Measurements from ENCODE around the gene BMPR1A. TPM values are rescaled to one million over a fixed set of nuclear protein-coding genes. Genes with fewer than 3 reads are reported as not detected.
A peak's percentile ranks its signal among the peaks of the same experiment; 100 is the strongest.
"Not testable (repeated sequence)": the region's sequence is repeated elsewhere in the genome, so short reads cannot be mapped to it uniquely, and the experiment has no call there.

BMPR1A gene
- total RNA-seq, 2 experiments from 2014 or later: 2.9 to 6.8 TPM

DNA sequence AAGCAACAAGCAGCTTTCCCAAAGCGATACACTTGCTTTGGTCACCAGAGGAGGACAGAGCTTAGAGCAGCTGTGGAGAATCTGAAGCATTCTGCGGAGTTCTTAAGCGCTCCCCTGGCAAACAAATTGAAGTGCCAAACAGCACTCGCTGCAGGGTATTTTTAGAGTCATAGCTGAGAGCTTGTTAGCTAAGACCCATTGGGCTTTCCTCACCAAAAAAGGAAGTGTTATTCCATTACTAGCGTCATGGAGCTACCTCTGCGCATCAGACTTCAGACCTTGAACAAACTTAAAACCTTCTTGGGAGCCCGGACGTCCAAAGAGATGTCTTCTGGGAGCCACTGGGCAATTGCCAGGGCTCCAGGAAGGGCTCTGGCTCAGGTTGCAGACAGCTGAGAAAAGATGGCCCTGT is 23.2 kb upstream of the BMPR1A start:
- no peaks in the 10 kb centered on the region for H3K36me3 Mint-ChIP-seq (ENCODE audit: low read depth)
- CTCF ChIA-PET: no interaction called here
- DNase-seq: no peak

DNA sequence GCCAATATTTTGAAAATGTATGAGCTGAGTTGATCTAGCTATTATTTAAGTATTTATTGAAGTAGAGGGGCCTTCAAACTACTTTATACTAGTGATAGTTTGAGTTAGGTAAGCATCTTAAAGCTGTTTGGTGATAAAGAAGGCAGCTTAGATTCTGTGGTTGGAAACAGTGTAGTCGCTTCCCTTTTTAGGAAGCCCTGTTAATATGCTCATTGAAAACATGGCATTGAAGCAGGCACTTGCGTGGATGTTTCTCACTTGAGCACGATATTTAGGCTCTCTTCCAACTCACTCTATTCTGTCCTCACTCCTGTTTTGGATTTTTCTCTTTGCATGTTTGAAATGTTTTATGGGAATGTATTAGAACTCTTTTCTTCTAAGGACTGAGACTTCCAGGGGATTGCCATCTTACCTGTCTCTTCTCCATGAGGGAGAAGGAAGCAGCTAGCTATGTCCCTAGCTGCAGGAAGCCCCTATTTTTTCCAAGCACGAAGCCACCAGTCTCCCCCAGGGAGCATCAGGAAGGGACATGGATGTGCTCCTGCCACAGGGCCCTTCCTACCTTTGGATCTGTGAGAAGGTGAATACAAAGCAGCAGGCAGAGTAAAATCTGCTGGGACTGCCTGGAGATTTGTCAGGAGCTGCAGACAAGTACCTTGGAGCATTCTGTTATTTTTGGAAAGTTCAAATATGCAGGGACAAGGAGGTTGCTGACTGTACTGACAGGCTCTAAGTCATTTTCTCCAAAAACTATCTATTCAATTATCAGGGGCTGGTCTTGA is 22.0 kb upstream of the BMPR1A start:
- H3K4me3 Mint-ChIP-seq: no peak overlapping the region
- CTCF ChIA-PET: no interaction called here
- intact Hi-C loops (cut with micrococcal nuclease): no loop called here
- no peaks in the 10 kb centered on the region for H3K9me3 Mint-ChIP-seq
- no peak for DNase-seq
- no peaks in the 10 kb centered on the region for H3K36me3 Mint-ChIP-seq (ENCODE audit: low read depth)
- no peaks in the 10 kb centered on the region for H3K4me1 Mint-ChIP-seq (ENCODE audit: low read depth)
- H3K27me3 Mint-ChIP-seq (ENCODE audit: low read depth): no peaks in the 10 kb centered on the region
- no peak overlapping the region for H3K27ac Mint-ChIP-seq

More for the DNA sequence above, 23.2 kb upstream of the BMPR1A start:
- intact Hi-C loops (cut with micrococcal nuclease): no loop called here
- Mint-ChIP-seq H3K9me3 (no peaks in the 10 kb centered on the region), H3K4me3 (no peak overlapping the region), H3K4me1 (ENCODE audit: low read depth) (no peaks in the 10 kb centered on the region), H3K27ac (no peak overlapping the region), H3K27me3 (ENCODE audit: low read depth) (no peaks in the 10 kb centered on the region)

DNA sequence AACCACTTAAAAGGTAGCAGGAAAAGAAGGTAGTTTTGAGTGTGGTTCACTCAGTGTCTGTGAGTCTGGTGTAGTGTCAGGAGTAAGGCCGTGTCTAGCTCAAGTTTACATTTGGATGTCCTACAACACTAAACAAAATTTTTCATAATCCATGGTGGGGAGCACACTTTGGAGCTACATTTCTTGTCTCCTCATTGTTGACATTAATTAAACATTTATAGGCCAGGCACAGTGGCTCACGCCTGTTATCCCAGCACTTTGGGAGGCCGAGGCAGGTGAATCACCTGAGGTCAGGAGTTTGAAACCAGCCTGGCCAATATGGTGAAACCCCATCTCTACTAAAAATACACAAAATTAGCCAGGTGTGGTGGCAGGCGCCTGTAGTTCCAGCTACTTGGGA is 21.1 kb upstream of the BMPR1A start:
- H3K27me3 Mint-ChIP-seq (ENCODE audit: low read depth); H3K27ac Mint-ChIP-seq; H3K4me1 Mint-ChIP-seq (ENCODE audit: low read depth); H3K9me3 Mint-ChIP-seq; DNase-seq; H3K36me3 Mint-ChIP-seq (ENCODE audit: low read depth); intact Hi-C loops (cut with micrococcal nuclease); H3K4me3 Mint-ChIP-seq: not testable (repeated sequence)
- CTCF ChIA-PET: interaction anchor here (0.5 kb wide), 1 partner anchor 9 kb away, joined by 3 read pairs; no protein-coding TSS in a partner anchor

DNA sequence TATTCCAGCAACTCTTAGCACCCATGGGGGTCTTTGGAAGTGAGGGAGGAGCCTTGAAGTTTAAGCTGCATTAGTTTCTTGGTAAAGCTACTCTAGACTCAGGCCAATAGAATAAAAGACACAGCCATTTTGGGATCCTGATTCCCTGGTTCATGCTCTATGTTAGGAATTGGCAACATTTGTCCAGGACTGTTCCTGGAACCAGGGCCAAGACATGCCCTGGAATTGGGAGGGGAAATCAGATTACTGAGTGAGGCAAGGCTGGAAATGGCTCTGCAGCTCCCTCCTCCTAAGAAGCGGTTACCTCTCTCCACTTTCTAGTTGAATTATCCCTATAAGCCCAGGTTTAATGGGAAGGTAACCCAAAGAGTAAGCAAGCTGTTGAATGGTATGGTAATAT is 14.2 kb upstream of the BMPR1A start:
- Mint-ChIP-seq H3K27me3 (ENCODE audit: low read depth) (no peaks in the 10 kb centered on the region), H3K4me1 (ENCODE audit: low read depth) (no peaks in the 10 kb centered on the region), H3K36me3 (ENCODE audit: low read depth) (no peaks in the 10 kb centered on the region), H3K4me3 (no peak overlapping the region), H3K9me3 (no peaks in the 10 kb centered on the region), H3K27ac (no peak overlapping the region)
- intact Hi-C loops (cut with micrococcal nuclease): no loop called here
- CTCF ChIA-PET: interaction anchor here (0.6 to 0.9 kb wide), 2 partner anchors 175 to 197 kb away, joined by 3 to 4 read pairs; no protein-coding TSS in a partner anchor
- no peak for DNase-seq

DNA sequence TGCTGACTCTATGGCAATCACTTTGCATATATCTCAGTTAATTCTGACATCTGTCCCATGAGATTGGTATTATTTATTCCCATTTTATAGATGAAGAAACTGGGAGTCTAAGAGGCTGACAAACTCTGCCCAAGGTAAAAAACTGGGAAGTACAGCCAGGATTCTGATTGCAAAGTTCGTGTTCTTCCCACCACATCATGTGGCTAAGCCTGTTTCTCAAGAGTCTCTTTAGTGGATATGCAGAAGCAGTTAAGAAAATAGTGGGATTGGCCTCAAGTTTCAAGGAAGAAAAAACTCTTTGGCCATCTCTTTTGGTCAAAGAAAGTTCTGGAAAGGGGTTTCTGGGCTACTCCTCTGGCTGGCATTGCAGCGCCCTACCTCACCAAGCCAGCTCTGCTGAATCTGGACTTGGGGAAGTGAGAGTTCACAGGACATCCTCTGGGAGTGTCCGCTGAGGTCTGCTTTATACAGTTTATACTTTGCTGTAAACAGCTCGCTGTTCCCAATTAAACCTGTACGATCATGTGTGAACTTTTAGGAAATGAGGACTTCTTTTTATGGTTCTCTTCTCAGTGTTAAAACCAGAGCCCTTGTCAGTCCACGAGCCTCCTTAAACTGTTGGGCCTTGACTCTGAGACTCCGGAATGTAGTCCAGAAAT is 12.2 kb upstream of the BMPR1A start:
- Mint-ChIP-seq H3K9me3 (no peaks in the 10 kb centered on the region), H3K4me3 (no peak overlapping the region), H3K27ac (no peak overlapping the region), H3K36me3 (ENCODE audit: low read depth) (no peaks in the 10 kb centered on the region), H3K4me1 (ENCODE audit: low read depth) (no peaks in the 10 kb centered on the region), H3K27me3 (ENCODE audit: low read depth) (no peaks in the 10 kb centered on the region)
- CTCF ChIA-PET: interaction anchor here (0.7 to 1.0 kb wide), 3 partner anchors 9 to 344 kb away, joined by 3 to 5 read pairs (median 3); no protein-coding TSS in a partner anchor
- no peak for DNase-seq
- intact Hi-C loops (cut with micrococcal nuclease): no loop called here

DNA sequence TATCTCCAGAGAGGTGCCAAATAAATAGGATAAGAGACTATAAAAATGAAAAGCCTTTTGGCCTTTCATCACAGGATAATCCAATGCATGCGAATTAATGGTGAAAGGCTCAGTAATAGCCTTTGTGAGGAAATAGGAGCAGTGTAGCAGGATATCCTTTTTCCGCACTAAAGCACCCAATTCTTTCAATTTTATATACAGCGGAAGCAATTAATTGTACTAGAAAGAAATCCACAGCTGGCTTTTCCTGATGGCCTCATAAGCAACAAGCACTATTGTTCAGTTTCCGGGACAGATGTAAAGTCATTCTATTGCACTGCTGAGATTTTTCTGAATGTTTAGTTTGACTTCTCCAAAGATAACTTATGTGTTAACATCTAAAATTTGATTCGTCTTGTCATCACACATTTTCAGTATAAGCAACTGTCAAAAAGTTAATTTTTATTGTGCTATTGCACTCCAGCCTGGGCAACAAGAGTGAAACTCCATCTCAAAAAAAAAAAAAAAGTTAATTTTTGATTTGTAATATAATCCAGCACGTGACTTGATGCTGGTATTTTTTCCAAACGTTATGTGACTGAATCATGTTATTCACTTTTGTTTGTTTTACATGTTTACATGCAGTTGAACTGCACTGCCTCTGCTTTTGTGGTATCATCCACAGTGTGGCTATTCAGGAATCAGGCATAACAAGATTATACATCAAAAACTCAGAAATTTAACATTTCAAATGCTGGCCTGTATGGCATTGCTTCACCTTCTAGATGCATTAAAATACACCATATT is 8.4 kb upstream of the BMPR1A start:
- Mint-ChIP-seq H3K4me1 (ENCODE audit: low read depth) (no peaks in the 10 kb centered on the region), H3K36me3 (ENCODE audit: low read depth) (no peaks in the 10 kb centered on the region), H3K27ac (no peak overlapping the region), H3K9me3 (no peaks in the 10 kb centered on the region), H3K27me3 (ENCODE audit: low read depth) (no peaks in the 10 kb centered on the region), H3K4me3 (no peak overlapping the region)
- intact Hi-C loops (cut with micrococcal nuclease): no loop called here
- CTCF ChIA-PET: no interaction called here
- DNase-seq: no peak

DNA sequence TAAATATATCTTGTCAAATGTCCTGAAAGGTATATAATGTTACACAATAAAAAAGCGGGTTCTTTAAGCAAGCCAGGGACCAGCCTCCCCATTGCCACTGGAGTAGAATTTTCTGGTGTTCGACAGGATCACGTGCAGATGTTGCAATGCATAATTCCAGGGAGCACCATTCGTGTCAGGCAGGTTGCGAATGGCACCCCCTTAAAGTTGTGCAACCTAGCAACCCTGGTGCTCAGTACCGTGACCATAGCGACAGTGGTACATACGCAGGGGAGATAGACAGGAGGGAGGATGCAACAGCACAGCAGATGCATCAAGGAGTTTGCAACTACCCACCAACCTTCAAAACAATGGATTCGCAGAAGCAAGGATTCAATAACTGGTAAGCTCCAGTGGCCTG is 6.6 kb upstream of the BMPR1A start:
- no peak overlapping the region for H3K4me3 Mint-ChIP-seq
- peaks cover under 1% of the 10 kb centered on the region for H3K4me1 Mint-ChIP-seq (ENCODE audit: low read depth)
- peaks cover under 1% of the 10 kb centered on the region for H3K27me3 Mint-ChIP-seq (ENCODE audit: low read depth)
- CTCF ChIA-PET: interaction anchor here (0.7 kb wide), 1 partner anchor 448 kb away, joined by 5 read pairs; no protein-coding TSS in a partner anchor
- no peak for DNase-seq
- no peaks in the 10 kb centered on the region for H3K36me3 Mint-ChIP-seq (ENCODE audit: low read depth)
- H3K27ac Mint-ChIP-seq: no peak overlapping the region
- H3K9me3 Mint-ChIP-seq: no peaks in the 10 kb centered on the region
- intact Hi-C loops (cut with micrococcal nuclease): no loop called here

DNA sequence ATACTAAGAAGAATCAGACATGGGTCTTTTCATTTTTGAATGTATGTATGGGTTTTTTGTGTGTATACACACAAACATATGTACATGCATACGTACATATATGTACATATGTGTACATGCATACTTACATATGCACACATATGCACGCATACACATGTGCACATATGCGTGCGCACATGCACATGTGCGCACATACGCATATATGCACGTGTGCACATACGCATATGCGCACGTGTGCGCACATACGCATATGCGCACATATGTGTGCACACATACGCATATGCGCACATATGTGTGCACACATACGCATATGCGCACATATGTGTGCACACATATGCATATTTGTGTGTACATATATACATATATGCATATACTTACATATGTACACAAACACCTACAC is 4.9 kb upstream of the BMPR1A start:
- intact Hi-C loops (cut with micrococcal nuclease): no loop called here
- H3K36me3 Mint-ChIP-seq (ENCODE audit: low read depth): peaks cover 2% of the 10 kb centered on the region
- no peak overlapping the region for H3K27ac Mint-ChIP-seq
- CTCF ChIA-PET: no interaction called here
- H3K4me3 Mint-ChIP-seq: no peak overlapping the region
- no peaks in the 10 kb centered on the region for H3K9me3 Mint-ChIP-seq
- DNase-seq: no peak
- H3K27me3 Mint-ChIP-seq (ENCODE audit: low read depth): peaks cover 3% of the 10 kb centered on the region
- peaks cover 6% of the 10 kb centered on the region for H3K4me1 Mint-ChIP-seq (ENCODE audit: low read depth)

DNA sequence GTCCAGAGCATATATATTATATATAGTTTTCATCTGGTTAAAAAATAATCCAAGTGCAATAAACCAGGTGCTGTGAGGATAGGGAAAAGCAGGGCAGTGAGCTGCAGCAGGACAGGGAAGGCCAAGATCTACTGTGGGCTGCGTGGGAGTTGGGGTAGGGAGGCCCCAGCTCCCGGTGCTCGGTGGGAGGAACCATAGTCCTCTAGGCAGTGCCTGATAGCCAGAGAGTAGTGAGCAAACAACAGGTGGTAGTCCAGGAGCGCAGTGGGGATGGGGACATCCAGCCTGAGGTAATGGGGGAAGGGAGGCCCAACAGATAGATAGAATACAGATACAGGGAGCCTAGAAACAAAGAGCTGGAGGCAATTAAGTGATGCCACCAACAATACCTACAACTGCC is 4.1 kb upstream of the BMPR1A start:
- Mint-ChIP-seq H3K4me3 (no peak overlapping the region), H3K27me3 (ENCODE audit: low read depth) (peaks cover 3% of the 10 kb centered on the region), H3K36me3 (ENCODE audit: low read depth) (peaks cover 2% of the 10 kb centered on the region), H3K27ac (no peak overlapping the region), H3K9me3 (no peaks in the 10 kb centered on the region), H3K4me1 (ENCODE audit: low read depth) (peaks cover 6% of the 10 kb centered on the region)
- intact Hi-C loops (cut with micrococcal nuclease): no loop called here
- no peak for DNase-seq
- CTCF ChIA-PET: no interaction called here

DNA sequence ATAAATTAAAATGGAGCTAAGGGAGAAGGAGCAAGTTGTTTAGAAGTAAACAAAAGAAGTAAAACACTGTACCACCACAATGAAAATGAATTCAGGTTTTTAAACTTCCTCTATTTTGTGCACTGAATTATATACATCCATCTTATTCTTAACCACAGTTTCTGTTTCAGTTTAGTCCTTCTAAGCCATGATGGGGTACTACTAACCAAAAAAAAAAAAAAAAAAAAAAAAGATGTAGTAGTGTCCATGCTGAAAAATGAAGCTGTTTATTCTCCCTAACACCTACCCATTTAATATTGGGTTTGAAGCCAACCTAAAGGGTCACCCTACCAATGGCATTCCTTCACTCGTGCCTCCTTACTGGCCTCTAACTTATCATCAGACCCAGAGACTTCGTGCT is 3.4 kb upstream of the BMPR1A start:
- no peak for DNase-seq
- intact Hi-C loops (cut with micrococcal nuclease): no loop called here
- Mint-ChIP-seq H3K4me3 (no peak overlapping the region), H3K9me3 (no peaks in the 10 kb centered on the region), H3K4me1 (ENCODE audit: low read depth) (peaks cover 13% of the 10 kb centered on the region), H3K27ac (no peak overlapping the region), H3K36me3 (ENCODE audit: low read depth) (peaks cover 2% of the 10 kb centered on the region), H3K27me3 (ENCODE audit: low read depth) (peaks cover 11% of the 10 kb centered on the region)
- CTCF ChIA-PET: no interaction called here

DNA sequence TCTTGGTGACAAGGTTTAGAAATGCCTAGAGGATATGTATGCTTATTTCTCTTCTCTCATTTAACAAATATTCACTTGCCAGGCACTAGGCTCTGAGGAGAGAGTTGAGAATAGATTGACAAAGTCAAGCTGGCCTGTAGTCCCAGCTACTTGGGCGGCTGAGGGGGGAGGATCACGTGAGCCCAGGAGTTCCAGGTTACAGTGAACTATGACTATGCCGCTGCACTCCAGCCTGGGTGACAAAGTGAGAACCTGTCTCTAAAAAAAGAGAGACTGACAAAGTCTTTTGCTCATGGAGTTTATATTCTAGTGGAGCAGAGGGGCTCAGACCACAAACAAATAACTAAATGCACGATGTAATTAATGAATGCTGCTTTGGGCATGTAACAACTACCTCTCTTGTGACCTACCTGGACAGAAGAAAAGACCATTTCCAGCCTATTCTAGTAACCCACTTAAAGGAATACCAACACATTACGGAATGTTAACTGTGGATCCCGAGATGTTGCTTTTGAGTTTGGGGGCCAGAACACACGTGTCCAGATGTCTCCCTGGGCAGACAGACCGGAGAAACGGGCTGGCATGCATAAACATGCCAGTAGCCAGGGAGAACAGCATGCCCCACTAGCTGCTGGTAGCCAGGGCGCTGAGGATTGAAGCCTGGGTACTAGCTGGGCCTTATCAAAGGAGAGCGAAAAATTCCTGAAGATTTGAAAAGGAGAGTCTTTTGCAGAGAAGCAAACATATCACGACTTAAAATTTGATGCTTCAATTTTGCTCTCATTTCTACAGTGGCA is 2.6 kb upstream of the BMPR1A start:
- intact Hi-C loops (cut with micrococcal nuclease): no loop called here
- DNase-seq: no peak
- Mint-ChIP-seq H3K4me1 (ENCODE audit: low read depth) (peaks cover 20% of the 10 kb centered on the region), H3K27me3 (ENCODE audit: low read depth) (peaks cover 18% of the 10 kb centered on the region), H3K4me3 (no peak overlapping the region), H3K9me3 (no peaks in the 10 kb centered on the region), H3K27ac (no peak overlapping the region), H3K36me3 (ENCODE audit: low read depth) (peaks cover 2% of the 10 kb centered on the region)
- CTCF ChIA-PET: no interaction called here

DNA sequence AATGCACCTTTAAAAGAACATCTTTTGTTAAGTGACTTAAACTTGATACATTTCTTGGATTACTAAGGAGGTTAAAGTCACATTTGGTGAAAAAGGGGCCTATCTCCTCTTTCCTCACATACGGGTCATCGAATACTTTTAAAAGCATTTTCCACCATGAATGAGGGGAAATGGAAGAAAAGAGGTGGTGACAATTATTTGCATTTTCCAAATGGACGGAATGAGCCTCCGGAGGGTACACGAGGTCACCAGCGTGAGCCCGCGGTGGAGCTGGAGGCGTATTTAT is 1.0 kb upstream of the BMPR1A start:
- Mint-ChIP-seq H3K27ac (no peak overlapping the region), H3K27me3 (ENCODE audit: low read depth) (peaks cover 28% of the 10 kb centered on the region), H3K4me3 (peak overlapping the region; percentile 76), H3K36me3 (ENCODE audit: low read depth) (peaks cover 2% of the 10 kb centered on the region), H3K4me1 (ENCODE audit: low read depth) (peaks cover 28% of the 10 kb centered on the region), H3K9me3 (no peaks in the 10 kb centered on the region)
- DNase-seq: no peak
- CTCF ChIA-PET: interaction anchor here (0.7 to 1.5 kb wide), 2 partner anchors 44 to 388 kb away, joined by 4 to 7 read pairs; no protein-coding TSS in a partner anchor
- intact Hi-C loops (cut with micrococcal nuclease): loop anchor here (5.0 kb wide), 1 partner anchor 353 kb away; no protein-coding TSS in a partner anchor
